A549 (cell line): ENCODE results near the gene DUS4L. TPM values are rescaled to one million over a fixed set of nuclear protein-coding genes. Genes with fewer than 3 reads are reported as not detected.

Experiments
- ATAC-seq, 2 experiments: fragments of 200-7000 bp in 1 of 2; fragments of >200 bp in 1 of 2; cut with Nextera tagmentation in 1 of 2; cut with Tn5 transposase in 1 of 2; 3 replicates each; pipeline versions ENCODE4 v1.8.0 to v1.9.1; 2018 to 2020; ENCODE audit warnings: mild to moderate bottlenecking in 1 of 2, moderate library complexity in 1 of 2
- CTCF ChIA-PET: fragments of 300-600 bp; sonication (Branson Sonifier 250); formaldehyde crosslinking; extraction: SDS; loops from one replicate; lab custom pipeline; 2021; ENCODE audit warnings: antibody characterized with exemption, inconsistent platforms; lab: Yijun Ruan, JAX
- POLR2A ChIA-PET: fragments of 350-600 bp; formaldehyde crosslinking; extraction: SDS; loops from one replicate; lab custom pipeline; 2021; ENCODE audit warnings: antibody characterized with exemption, inconsistent platforms; lab: Yijun Ruan, JAX
- DNase-seq, 2 experiments: peaks; one replicate each; pipeline versions ENCODE4 v3.0.0 to v3.0.0-alpha.2; 2011 to 2016; ENCODE audit warnings: low read depth in 1 of 2, low spot score in 1 of 2
- FAIRE-seq: peaks from 2 replicates; lab custom pipeline; 2011; peaks lifted over from hg19 to GRCh38; lab: Jason Lieb, UNC
- H3K27ac ChIP-seq, 2 experiments: fragments of >200 bp; sonication (Bioruptor Twin); formaldehyde crosslinking; 3 replicates each; pipeline ENCODE4 v1.5.1; 2016 to 2017
- H3K4me1 ChIP-seq: fragments of >200 bp; sonication (Bioruptor Twin); formaldehyde crosslinking; 3 replicates; pipeline ENCODE4 v1.6.1; 2016
- H3K4me2 ChIP-seq: fragments of >200 bp; sonication (Bioruptor Twin); formaldehyde crosslinking; 3 replicates; pipeline ENCODE4 v1.6.1; 2016
- H3K4me3 ChIP-seq: fragments of >200 bp; sonication (Bioruptor Twin); formaldehyde crosslinking; 3 replicates; pipeline ENCODE4 v1.5.1; 2016
- H3K9me3 ChIP-seq: fragments of >200 bp; sonication (Bioruptor Twin); formaldehyde crosslinking; 3 replicates; pipeline ENCODE4 v1.6.1; 2016
- CBX2 ChIP-seq: fragments of 200-600 bp; sonication (generic); IDR thresholded peaks from 2 replicates; pipeline ENCODE4 v1.6.1; 2016; ENCODE audit warnings: low read depth, mild to moderate bottlenecking, borderline replicate concordance
- CBX8 ChIP-seq: fragments of 200-600 bp; sonication (generic); IDR thresholded peaks from 2 replicates; pipeline ENCODE4 v1.6.1; 2016
- CEBPB ChIP-seq, 2 experiments: fragments of >200 bp in 1 of 2; sonication (Bioruptor Twin) in 1 of 2; formaldehyde crosslinking in 1 of 2; IDR thresholded peaks; 2 replicates each; pipeline ENCODE4 v1.6.1; 2012 to 2016
- CTCF ChIP-seq: fragments of >200 bp; sonication (Bioruptor Twin); formaldehyde crosslinking; IDR thresholded peaks from 3 replicates; pipeline ENCODE4 v1.5.1; 2016
- EP300 ChIP-seq, 2 experiments: fragments of >200 bp; sonication (Bioruptor Twin); formaldehyde crosslinking; IDR thresholded peaks; 2 replicates in 1 of 2; 3 replicates in 1 of 2; pipeline ENCODE4 v1.6.1; 2016 to 2017
- ESRRA ChIP-seq: fragments of 150-350 bp; IDR thresholded peaks from 2 replicates; pipeline ENCODE4 v1.6.1; 2014; ENCODE audit warnings: mild to moderate bottlenecking, low read length, borderline replicate concordance
- FOSB ChIP-seq: fragments of 250-450 bp; sonication (Bioruptor Pico); IDR thresholded peaks from 2 replicates; pipeline ENCODE4 v1.5.0; 2020; ENCODE audit warnings: mild to moderate bottlenecking, moderate library complexity
- FOSL2 ChIP-seq, 2 experiments: fragments of 450-650 bp in 1 of 2; fragments of >200 bp in 1 of 2; sonication (Bioruptor Twin) in 1 of 2; formaldehyde crosslinking; IDR thresholded peaks; 2 replicates each; pipeline versions ENCODE4 v1.5.0 to v1.6.1; 2016 to 2020; ENCODE audit warnings: mild to moderate bottlenecking in 1 of 2, moderate library complexity in 1 of 2
- FOXS1 ChIP-seq: fragments of 250-450 bp; sonication (Bioruptor Pico); IDR thresholded peaks from 2 replicates; pipeline ENCODE4 v1.5.0; 2020; ENCODE audit warnings: mild to moderate bottlenecking, moderate library complexity
- GATA3 ChIP-seq: IDR thresholded peaks from 2 replicates; pipeline ENCODE4 v1.6.1; 2012; ENCODE audit warnings: borderline replicate concordance
- HES2 ChIP-seq: fragments of >200 bp; sonication (Bioruptor Twin); formaldehyde crosslinking; IDR thresholded peaks from 2 replicates; pipeline ENCODE4 v1.6.1; 2016
- HEYL ChIP-seq: fragments of 250-450 bp; sonication (Bioruptor Pico); IDR thresholded peaks from 2 replicates; pipeline ENCODE4 v1.8.0; 2021; ENCODE audit warnings: mild to moderate bottlenecking, moderate library complexity
- HOXB13 ChIP-seq: fragments of 250-450 bp; sonication (Bioruptor Pico); IDR thresholded peaks from 2 replicates; pipeline ENCODE4 v1.5.0; 2020; ENCODE audit warnings: low read depth, mild to moderate bottlenecking, moderate library complexity
- HOXB5 ChIP-seq: fragments of 250-450 bp; sonication (Bioruptor Pico); IDR thresholded peaks from 2 replicates; pipeline ENCODE4 v1.5.0; 2020; ENCODE audit warnings: mild to moderate bottlenecking, moderate library complexity
- JUN ChIP-seq, 2 experiments: fragments of >200 bp; sonication (Bioruptor Twin); formaldehyde crosslinking; IDR thresholded peaks; 2 replicates in 1 of 2; 3 replicates in 1 of 2; pipeline ENCODE4 v1.6.1; 2016 to 2017
- KDM1A ChIP-seq: fragments of 200-600 bp; sonication (generic); IDR thresholded peaks from 2 replicates; pipeline ENCODE4 v1.6.1; 2016; ENCODE audit warnings: low read depth, mild to moderate bottlenecking
- MAFK ChIP-seq: fragments of 450-650 bp; IDR thresholded peaks from 2 replicates; pipeline ENCODE4 v1.6.1; 2014; ENCODE audit not compliant: partially characterized antibody
- MAZ ChIP-seq: fragments of 150-350 bp; IDR thresholded peaks from 2 replicates; pipeline ENCODE4 v1.6.1; 2014; ENCODE audit warnings: antibody characterized with exemption, low read depth, low read length, borderline replicate concordance
- MYC ChIP-seq: IDR thresholded peaks from 2 replicates; pipeline ENCODE4 v1.6.1; 2012; ENCODE audit warnings: mild to moderate bottlenecking, inconsistent platforms, low read length, improper control_type of control experiment, borderline replicate concordance
- PBX3 ChIP-seq: IDR thresholded peaks from 2 replicates; pipeline ENCODE4 v1.6.1; 2012
- RNF2 ChIP-seq: fragments of 200-600 bp; sonication (generic); IDR thresholded peaks from 2 replicates; pipeline ENCODE4 v1.6.1; 2016; ENCODE audit warnings: low read depth, mild to moderate bottlenecking, antibody characterized with exemption, moderate library complexity, borderline replicate concordance
- SMC3 ChIP-seq: fragments of >200 bp; sonication (Bioruptor Twin); formaldehyde crosslinking; IDR thresholded peaks from 3 replicates; pipeline ENCODE4 v1.6.1; 2018; ENCODE audit warnings: inconsistent platforms
- SREBF2 ChIP-seq: fragments of 450-650 bp; IDR thresholded peaks from 2 replicates; pipeline ENCODE4 v1.6.1; 2014; ENCODE audit warnings: mild to moderate bottlenecking, moderate library complexity
- TP53 ChIP-seq: fragments of 250-450 bp; sonication (Bioruptor Pico); IDR thresholded peaks from 2 replicates; pipeline ENCODE4 v1.5.0; 2021; ENCODE audit warnings: mild to moderate bottlenecking, moderate library complexity
- USF2 ChIP-seq: fragments of 450-650 bp; IDR thresholded peaks from 2 replicates; pipeline ENCODE4 v1.6.1; 2014; ENCODE audit warnings: antibody characterized with exemption
- ZC3H11A ChIP-seq: fragments of 450-650 bp; IDR thresholded peaks from 2 replicates; pipeline ENCODE4 v1.6.1; 2014; ENCODE audit warnings: antibody characterized with exemption, mild to moderate bottlenecking
- ZFP36 ChIP-seq: fragments of 450-650 bp; IDR thresholded peaks from 2 replicates; pipeline ENCODE4 v1.6.1; 2014; ENCODE audit warnings: borderline replicate concordance; ENCODE audit not compliant: partially characterized antibody
- ZNF302 ChIP-seq: fragments of 250-450 bp; sonication (Bioruptor Pico); IDR thresholded peaks from 2 replicates; pipeline ENCODE4 v1.9.0; 2021; ENCODE audit warnings: inconsistent platforms, mild to moderate bottlenecking, moderate library complexity
- ZSCAN20 ChIP-seq: fragments of 250-450 bp; sonication (Bioruptor Pico); IDR thresholded peaks from 2 replicates; pipeline ENCODE4 v1.8.0; 2022; ENCODE audit warnings: mild to moderate bottlenecking, moderate library complexity
- WGBS: methylation state at CpG from one replicate; pipeline ENCODE4 v1.1.6; 2017; ENCODE audit errors: missing lambda C conversion rate; 5-methylcytosine and 5-hydroxymethylcytosine counted together
- polyA plus RNA-seq, 4 experiments: library from polyadenylated mRNA; depleted of rRNA in 3 of 4; stranded (reverse); fragments of >200 nt; fragmentation: RNase III in 1 of 4; extraction: RNeasy Plus Mini Kit Qiagen cat#74134 plus additional on column Dnase treatment in 1 of 4; gene quantifications; 2 replicates in 3 of 4; 3 replicates in 1 of 4; pipeline ENCODE4 v1.2.3, GENCODE V29; 2011 to 2017

The DUS4L gene
- polyA plus RNA-seq, 2 of the 4 experiments (the other 2 are of a cell fraction): 10.1 to 17.4 TPM

- TF ChIP-seq CTCF (no peak), MAZ (no peak), CBX2 (no peak), SMC3 (no peak), USF2 (no peak), MYC (no peak), GATA3 (no peak)
Observed at GRCh38 chr7:107593025-107593410, 29.2 kb downstream of the DUS4L start (continued).

- TF ChIP-seq MAFK: peak; percentile 7
- TF ChIP-seq JUN (IDR thresholded peaks at IDR 0.05): no peak
- no peak for TF ChIP-seq CBX8
- TF ChIP-seq FOSL2 (IDR thresholded peaks at IDR 0.05): no peak
- 0 out of 2 replicates have a peak, but pooled peaks have one; percentile 18 for TF ChIP-seq FOSL2 (CRISPR knock-in tag; IDR thresholded peaks at IDR 0.05)
- no peak for TF ChIP-seq CEBPB (IDR thresholded peaks at IDR 0.05)
- ChIA-PET POLR2A (interaction anchor here (0.6 to 1.0 kb wide), 3 partner anchors 14 to 428 kb away, joined by 3 to 11 read pairs (median 4); no protein-coding TSS in a partner anchor), CTCF (interaction anchor here (1.3 to 1.5 kb wide), 2 partner anchors 13 to 15 kb away, joined by 3 to 4 read pairs; partner anchors contain the start of gene BCAP29)
- H3K4me3 ChIP-seq: no peak overlapping the region
- H3K4me2 ChIP-seq: peak overlapping the region; percentile 29
- no peaks in the 10 kb centered on the region for H3K9me3 ChIP-seq
- 51% methylated on average over 4 of the region's 4 CpGs for WGBS
- peaks cover 12% of the 10 kb centered on the region; the same call in 2 of the 3 replicates for H3K4me1 ChIP-seq
- peak; percentile 36 for FAIRE-seq
- DNase-seq: peak in 1 of 2 experiments; percentile 22
- ATAC-seq: peak; percentile 43 to 74; a peak in 4 of 6 replicates
- H3K27ac ChIP-seq: no peak overlapping the region
Observed at GRCh38 chr7:107594961-107595737, 31.4 kb downstream of the DUS4L start.

- ATAC-seq: no peak
- ChIA-PET CTCF (interaction anchor here (1.1 kb wide), 1 partner anchor 10 kb away, joined by 3 read pairs; no protein-coding TSS in a partner anchor), POLR2A (no interaction called here)
- H3K4me1 ChIP-seq: peaks cover 12% of the 10 kb centered on the region; the same call in 2 of the 3 replicates
- H3K4me2 ChIP-seq: no peak overlapping the region
- WGBS: 87% methylated on average over 5 of the region's 5 CpGs
- no peak for DNase-seq
- H3K9me3 ChIP-seq: no peaks in the 10 kb centered on the region
- peak; percentile 13 for FAIRE-seq
- H3K4me3 ChIP-seq: no peak overlapping the region
- no peak overlapping the region for H3K27ac ChIP-seq
- no peak for TF ChIP-seq EP300 (IDR thresholded peaks at IDR 0.05)
- TF ChIP-seq ZNF302 (CRISPR knock-in tag): no peak
- no peak for TF ChIP-seq ZC3H11A
- TF ChIP-seq HES2: no peak
- no peak for TF ChIP-seq TP53 (CRISPR knock-in tag)
- TF ChIP-seq ZSCAN20 (CRISPR knock-in tag): no peak
- no peak for TF ChIP-seq CTCF
- no peak for TF ChIP-seq ESRRA
- TF ChIP-seq HOXB5 (CRISPR knock-in tag): no peak
- no peak for TF ChIP-seq SREBF2
- TF ChIP-seq RNF2: no peak
- TF ChIP-seq HEYL: no peak
- no peak for TF ChIP-seq PBX3
- no peak for TF ChIP-seq FOXS1
- no peak for TF ChIP-seq HOXB13 (CRISPR knock-in tag)
- TF ChIP-seq KDM1A: no peak
- TF ChIP-seq JUN (IDR thresholded peaks at IDR 0.05): no peak
- TF ChIP-seq ZFP36: no peak
- no peak for TF ChIP-seq FOSB
Observed at GRCh38 chr7:107596881-107597581, 33.3 kb downstream of the DUS4L start.
